Measurements from ENCODE around the gene LSAMP. TPM values are rescaled to one million over a fixed set of nuclear protein-coding genes. Genes with fewer than 3 reads are reported as not detected.

LSAMP gene
- total RNA-seq, 4 donors from 2014 or later, result 1.9 to 19.7 (median 2.8) TPM

DNA sequence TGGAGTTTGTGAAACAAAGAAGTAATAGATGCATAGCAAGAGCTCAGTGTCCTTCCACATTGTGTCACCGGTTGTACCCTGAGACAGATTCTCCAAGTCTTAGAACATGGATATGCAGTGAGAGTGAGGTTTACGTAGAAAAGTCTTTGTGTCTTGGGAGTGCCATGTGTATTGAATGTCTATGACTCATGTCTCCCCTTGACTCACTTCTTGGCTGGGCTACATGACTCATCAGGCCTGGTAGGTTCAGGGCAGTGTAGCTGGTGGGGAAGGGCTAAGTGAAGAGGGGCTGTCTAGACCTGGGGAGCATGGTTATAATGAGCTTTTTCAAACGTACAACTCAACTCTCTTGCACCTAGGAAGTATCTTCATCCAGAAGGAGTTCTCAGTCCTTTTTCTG, 654.5 kb downstream of the LSAMP start:
- DNase-seq (ENCODE audit: low spot score), result no peak
- peak; percentile 86 for ATAC-seq (ENCODE audit: low FRiP score)
- TF ChIP-seq, protein P1, sequence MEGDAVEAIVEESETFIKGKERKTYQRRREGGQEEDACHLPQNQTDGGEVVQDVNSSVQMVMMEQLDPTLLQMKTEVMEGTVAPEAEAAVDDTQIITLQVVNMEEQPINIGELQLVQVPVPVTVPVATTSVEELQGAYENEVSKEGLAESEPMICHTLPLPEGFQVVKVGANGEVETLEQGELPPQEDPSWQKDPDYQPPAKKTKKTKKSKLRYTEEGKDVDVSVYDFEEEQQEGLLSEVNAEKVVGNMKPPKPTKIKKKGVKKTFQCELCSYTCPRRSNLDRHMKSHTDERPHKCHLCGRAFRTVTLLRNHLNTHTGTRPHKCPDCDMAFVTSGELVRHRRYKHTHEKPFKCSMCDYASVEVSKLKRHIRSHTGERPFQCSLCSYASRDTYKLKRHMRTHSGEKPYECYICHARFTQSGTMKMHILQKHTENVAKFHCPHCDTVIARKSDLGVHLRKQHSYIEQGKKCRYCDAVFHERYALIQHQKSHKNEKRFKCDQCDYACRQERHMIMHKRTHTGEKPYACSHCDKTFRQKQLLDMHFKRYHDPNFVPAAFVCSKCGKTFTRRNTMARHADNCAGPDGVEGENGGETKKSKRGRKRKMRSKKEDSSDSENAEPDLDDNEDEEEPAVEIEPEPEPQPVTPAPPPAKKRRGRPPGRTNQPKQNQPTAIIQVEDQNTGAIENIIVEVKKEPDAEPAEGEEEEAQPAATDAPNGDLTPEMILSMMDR (IDR thresholded peaks at IDR 0.05), result no peak

DNA sequence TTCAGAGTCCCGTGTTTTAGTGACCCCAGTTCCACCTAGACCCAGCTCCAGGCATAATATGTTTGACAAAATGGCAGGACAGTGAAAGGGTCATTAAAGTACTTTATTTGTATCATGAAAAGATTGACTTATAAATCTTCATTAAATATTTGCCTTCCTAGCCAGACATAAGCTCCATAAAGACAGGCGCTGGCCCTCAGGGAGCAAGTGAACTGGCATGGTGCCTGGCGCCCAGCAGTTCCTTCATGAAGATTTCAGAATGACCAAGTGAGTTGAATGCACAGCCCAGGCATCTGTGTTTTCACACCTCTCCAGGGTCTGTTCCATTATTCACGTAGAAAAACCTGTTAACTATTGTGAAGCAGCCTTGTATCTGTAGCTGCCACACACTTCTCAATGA, 655.8 kb downstream of the LSAMP start:
- ATAC-seq (ENCODE audit: low FRiP score) (no peak), DNase-seq (ENCODE audit: low spot score) (no peak)
- TF ChIP-seq, protein P1 (IDR thresholded peaks at IDR 0.05), result no peak

DNA sequence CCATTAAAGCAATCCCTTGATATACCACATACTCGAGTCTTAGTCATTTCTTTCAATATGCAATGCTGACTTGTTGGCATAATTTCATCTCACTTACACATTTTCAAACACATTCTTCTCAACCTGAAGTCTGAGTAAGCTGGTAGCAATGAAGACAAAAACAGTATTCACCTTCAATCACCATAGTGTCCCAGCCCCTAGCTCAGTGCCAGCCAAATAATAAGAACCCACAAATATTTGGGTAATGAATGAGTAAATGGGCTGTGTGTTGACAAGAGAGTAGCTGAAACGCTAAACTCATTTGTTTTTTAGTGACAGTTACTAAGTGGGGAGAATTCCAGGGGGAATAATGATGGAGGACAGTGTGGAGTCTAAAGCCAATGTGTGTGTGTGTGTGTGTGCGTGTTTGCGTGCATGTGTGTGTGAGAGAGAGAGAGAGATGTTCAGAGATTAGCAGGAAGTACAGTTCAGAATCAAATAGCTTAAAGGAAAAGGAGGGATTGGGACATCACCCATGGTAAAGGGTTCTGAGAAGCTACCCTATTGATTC, 656.3 kb downstream of the LSAMP start:
- ATAC-seq (ENCODE audit: low FRiP score), result no peak
- no peak for DNase-seq (ENCODE audit: low spot score)
- TF ChIP-seq, protein P1 (IDR thresholded peaks at IDR 0.05), result no peak

DNA sequence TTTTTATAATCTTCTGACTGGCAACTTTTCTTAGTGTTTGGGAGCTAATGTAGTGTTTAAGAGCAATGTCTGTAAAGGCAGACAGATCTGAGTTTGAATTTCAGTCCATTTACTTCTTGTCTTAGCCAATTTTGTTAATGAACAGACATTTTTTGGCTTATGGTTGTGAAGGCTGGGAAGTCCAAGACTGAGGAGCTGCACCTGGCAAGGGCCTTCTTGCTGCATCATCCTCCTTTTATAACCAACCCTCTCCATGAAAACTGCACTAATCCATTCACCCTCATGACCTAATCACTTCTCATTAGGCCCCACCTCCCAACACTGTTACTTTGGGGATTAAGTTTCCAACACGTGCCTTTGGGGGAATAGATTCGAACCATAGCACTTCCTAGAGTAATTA, 657.5 kb downstream of the LSAMP start:
- DNase-seq (ENCODE audit: low spot score), result no peak
- no peak for ATAC-seq (ENCODE audit: low FRiP score)
- TF ChIP-seq, protein P1 (IDR thresholded peaks at IDR 0.05), result no peak

DNA sequence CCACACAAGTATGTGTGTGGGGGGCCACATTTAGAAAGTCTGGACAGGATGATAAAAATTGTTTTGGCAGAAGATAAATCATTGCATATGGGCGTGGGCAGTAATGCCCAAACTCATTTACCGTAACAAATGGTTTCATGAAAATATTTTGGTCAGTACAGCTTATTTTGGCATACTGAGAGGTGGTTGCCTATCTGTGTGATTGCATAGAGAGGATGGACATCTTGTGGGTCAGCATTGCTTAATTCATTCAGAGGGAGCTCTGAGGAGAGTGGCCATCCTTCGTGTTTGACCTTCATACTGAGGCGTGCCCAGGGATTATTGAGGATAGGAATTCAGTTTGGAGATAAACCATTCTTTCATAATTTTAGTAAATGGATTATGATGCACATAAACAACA, 659.5 kb downstream of the LSAMP start:
- TF ChIP-seq, protein P1 (IDR thresholded peaks at IDR 0.05), result no peak
- peak; percentile 75 for ATAC-seq (ENCODE audit: low FRiP score)
- DNase-seq (ENCODE audit: low spot score), result no peak

DNA sequence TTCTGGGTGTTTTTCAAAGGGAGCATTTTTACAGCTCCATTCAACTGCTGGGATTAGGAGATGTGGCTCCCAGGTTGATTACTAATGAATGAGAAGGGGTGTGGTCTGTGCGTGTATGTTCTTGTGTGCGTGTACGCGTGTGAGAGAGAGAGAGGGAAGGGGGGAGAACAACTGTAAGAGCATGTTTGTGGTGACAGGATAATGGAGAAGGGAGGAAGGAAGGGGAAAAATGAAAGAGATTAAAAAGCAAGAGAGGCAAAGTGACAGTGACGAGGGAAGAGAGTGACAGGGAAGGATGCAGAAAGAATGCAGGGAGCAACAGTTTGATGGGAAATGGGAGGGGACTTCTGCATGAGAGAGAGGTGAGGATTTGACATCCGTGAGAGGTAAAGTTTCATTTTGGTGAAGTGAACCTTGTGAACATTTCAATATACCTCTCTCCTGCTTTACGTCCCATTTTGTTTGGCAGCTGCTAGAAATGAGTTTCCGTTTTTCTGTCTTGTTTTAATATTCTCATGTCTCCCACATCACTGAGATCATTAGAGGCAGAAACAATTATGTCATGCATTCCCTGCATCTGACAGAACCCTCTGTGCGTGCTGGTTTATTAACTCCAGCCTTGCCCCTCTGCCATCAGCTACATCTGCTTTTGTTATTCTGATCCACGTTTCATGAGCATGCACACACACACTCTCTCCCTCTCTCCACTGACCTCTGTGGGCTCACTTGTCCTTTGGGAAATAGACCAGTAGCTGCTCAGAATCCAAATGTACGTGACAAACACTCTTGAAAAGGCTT, 660.3 kb downstream of the LSAMP start:
- no peak for ATAC-seq (ENCODE audit: low FRiP score)
- DNase-seq (ENCODE audit: low spot score), result no peak
- TF ChIP-seq, protein P1 (IDR thresholded peaks at IDR 0.05), result no peak
